Measurements from ENCODE around the gene CELSR1. TPM values are rescaled to one million over a fixed set of nuclear protein-coding genes. Genes with fewer than 3 reads are reported as not detected.

Gene CELSR1
- total and polyA plus RNA-seq, 2 donors (not counting 1 experiment from before 2014, with no cell fraction given) = 30.2 to 34.8 TPM

DNA sequence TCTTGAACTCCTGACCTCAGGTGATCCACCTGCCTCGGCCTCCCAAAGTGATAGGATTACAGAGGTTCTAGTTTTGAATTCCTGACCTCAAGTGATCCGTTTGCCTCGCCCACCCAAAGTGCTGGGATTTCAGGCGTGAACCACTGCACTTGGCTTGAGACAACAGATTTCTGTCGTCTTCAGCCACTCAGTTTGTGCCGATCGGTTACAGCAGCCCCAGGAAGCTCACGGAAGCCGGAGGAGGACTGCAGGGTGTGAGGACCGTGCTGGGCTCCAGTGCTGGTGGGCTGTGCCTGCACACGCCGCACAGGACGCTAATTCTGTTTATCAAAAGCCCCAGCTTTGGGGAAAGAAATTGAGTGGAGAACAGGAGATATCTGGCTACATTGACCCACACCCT, 82.0 kb downstream of the CELSR1 start:
- H3K79me2 ChIP-seq (ENCODE audit: control insufficient read depth, insufficient read depth, low read length) = no peaks in the 10 kb centered on the region
- H3K4me1 ChIP-seq (ENCODE audit: control insufficient read depth in 2 of 2, insufficient read depth in 2 of 2, low read length in 2 of 2) = no peaks in the 10 kb centered on the region
- ChIA-PET CTCF (no interaction called here), POLR2A (no interaction called here)
- H3K27me3 ChIP-seq (replicated peaks in 1 of 4; ENCODE audit: control extremely low read depth in 1 of 4, control insufficient read depth in 3 of 4, insufficient read depth in 4 of 4, low read length in 3 of 4) = peaks cover 0 to 11% (median 0%) of the 10 kb centered on the region in 4 experiments
- H3K9me3 ChIP-seq (ENCODE audit: control extremely low read depth in 1 of 3, control insufficient read depth in 2 of 3, insufficient read depth in 1 of 3, low read length in 2 of 3) = no peaks in the 10 kb centered on the region
- no peaks in the 10 kb centered on the region for H3K9me3 Mint-ChIP-seq (ENCODE audit: insufficient read depth)
- H3K4me3 ChIP-seq (ENCODE audit: control extremely low read depth in 1 of 5, extremely low read depth in 1 of 5, insufficient read depth in 1 of 5, low read depth in 2 of 5, low read length in 4 of 5) = no peak overlapping the region
- no peaks in the 10 kb centered on the region for H4K20me1 ChIP-seq (ENCODE audit: control insufficient read depth, insufficient read depth, low read length, poor library complexity, severe bottlenecking)
- ATAC-seq (ENCODE audit: low read depth) (no peak), DNase-seq (no peak)
- intact Hi-C loops (cut with micrococcal nuclease) = no loop called here
- no peak overlapping the region for H3K27ac ChIP-seq (ENCODE audit: low read length in 2 of 2)
- 94% methylated on average over 12 of the region's 13 CpGs for WGBS (ENCODE audit: insufficient coverage)
- H3K27me3 Mint-ChIP-seq = peaks cover 20% of the 10 kb centered on the region
- H2AFZ ChIP-seq (ENCODE audit: insufficient read depth, low read depth, low read length, poor library complexity, severe bottlenecking) = no peak overlapping the region
- TF ChIP-seq EZH2 (IDR thresholded peaks at IDR 0.05; ENCODE audit: borderline replicate concordance, insufficient read depth, low read depth, low read length, poor library complexity, severe bottlenecking) = no peak
- no peak for TF ChIP-seq CTCF (IDR thresholded peaks at IDR 0.05)
- H3K4me2 ChIP-seq (replicated peaks; ENCODE audit: low read depth, low read length, poor library complexity, severe bottlenecking) = no peak overlapping the region
- H3K36me3 ChIP-seq (replicated peaks in 1 of 2; ENCODE audit: control extremely low read depth in 1 of 2, control insufficient read depth in 1 of 2, extremely low read depth in 1 of 2, insufficient read depth in 2 of 2, low read length in 1 of 2) = no peaks in the 10 kb centered on the region
- H3K4me1 Mint-ChIP-seq = peaks cover 5% of the 10 kb centered on the region
- no peak overlapping the region for H3K27ac Mint-ChIP-seq
- H3K9ac ChIP-seq (ENCODE audit: low read length) = no peak overlapping the region
- no peak overlapping the region for H3K4me3 Mint-ChIP-seq

- Mint-ChIP-seq H3K4me3 (no peak overlapping the region), H3K4me1 (peaks cover 5% of the 10 kb centered on the region), H3K27ac (no peak overlapping the region), H3K9me3 (ENCODE audit: insufficient read depth) (no peaks in the 10 kb centered on the region), H3K27me3 (peaks cover 20% of the 10 kb centered on the region)
- TF ChIP-seq EZH2 (IDR thresholded peaks at IDR 0.05; ENCODE audit: borderline replicate concordance, insufficient read depth, low read depth, low read length, poor library complexity, severe bottlenecking) = no peak
- TF ChIP-seq CTCF (IDR thresholded peaks at IDR 0.05) = no peak
- POLR2A ChIA-PET = no interaction called here
- Histone ChIP-seq H3K9ac (ENCODE audit: low read length) (no peak overlapping the region), H4K20me1 (ENCODE audit: control insufficient read depth, insufficient read depth, low read length, poor library complexity, severe bottlenecking) (no peaks in the 10 kb centered on the region), H3K4me2 (replicated peaks; ENCODE audit: low read depth, low read length, poor library complexity, severe bottlenecking) (no peak overlapping the region), H2AFZ (ENCODE audit: insufficient read depth, low read depth, low read length, poor library complexity, severe bottlenecking) (no peak overlapping the region), H3K9me3 (ENCODE audit: control extremely low read depth in 1 of 3, control insufficient read depth in 2 of 3, insufficient read depth in 1 of 3, low read length in 2 of 3) (no peaks in the 10 kb centered on the region), H3K36me3 (replicated peaks in 1 of 2; ENCODE audit: control extremely low read depth in 1 of 2, control insufficient read depth in 1 of 2, extremely low read depth in 1 of 2, insufficient read depth in 2 of 2, low read length in 1 of 2) (no peaks in the 10 kb centered on the region), H3K4me1 (ENCODE audit: control insufficient read depth in 2 of 2, insufficient read depth in 2 of 2, low read length in 2 of 2) (no peaks in the 10 kb centered on the region), H3K4me3 (ENCODE audit: control extremely low read depth in 1 of 5, extremely low read depth in 1 of 5, insufficient read depth in 1 of 5, low read depth in 2 of 5, low read length in 4 of 5) (no peak overlapping the region), H3K79me2 (ENCODE audit: control insufficient read depth, insufficient read depth, low read length) (no peaks in the 10 kb centered on the region), H3K27me3 (replicated peaks in 1 of 4; ENCODE audit: control extremely low read depth in 1 of 4, control insufficient read depth in 3 of 4, insufficient read depth in 4 of 4, low read length in 3 of 4) (peaks cover 0 to 11% (median 0%) of the 10 kb centered on the region in 4 experiments), H3K27ac (ENCODE audit: low read length in 2 of 2) (no peak overlapping the region)
- intact Hi-C loops (cut with micrococcal nuclease) = no loop called here
- CTCF ChIA-PET = no interaction called here
- WGBS (ENCODE audit: insufficient coverage) = 90% methylated on average over 33 of the region's 33 CpGs
- DNase-seq = no peak
- no peak for ATAC-seq (ENCODE audit: low read depth)
These were observed 82.7 kb downstream of the CELSR1 start for GRCh38 chr22:46454504-46455269.
